ENCODE measurements around the gene KRTAP10-2. TPM values are rescaled to one million over a fixed set of nuclear protein-coding genes. Genes with fewer than 3 reads are reported as not detected.

KRTAP10-2 gene
- total RNA-seq, 1 donor from 2014 or later, result not detected

DNA sequence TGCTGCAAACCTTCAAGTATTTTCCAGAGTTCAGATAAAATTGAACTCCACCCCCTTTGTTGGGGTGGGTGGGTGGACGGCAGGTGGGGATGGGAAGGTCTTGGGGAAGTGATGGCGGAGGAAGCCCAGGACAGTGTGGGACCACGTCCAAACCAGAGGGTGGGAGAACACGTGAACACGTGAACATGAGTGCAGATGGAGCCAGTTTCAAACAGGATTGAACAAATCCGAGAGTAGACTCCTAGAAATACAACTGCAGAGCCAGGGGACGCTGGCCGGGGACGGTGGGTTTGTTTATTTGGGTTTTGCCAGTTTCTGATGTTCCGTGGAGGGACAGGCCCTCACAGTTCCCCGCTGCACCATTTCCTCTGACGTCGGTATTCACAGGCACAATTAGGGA, 2.9 kb downstream of the KRTAP10-2 start:
- H3K36me3 Mint-ChIP-seq (ENCODE audit: low read depth), result peaks cover 8% of the 10 kb centered on the region
- H3K27ac Mint-ChIP-seq, result no peak overlapping the region
- TF ChIP-seq, protein P1, sequence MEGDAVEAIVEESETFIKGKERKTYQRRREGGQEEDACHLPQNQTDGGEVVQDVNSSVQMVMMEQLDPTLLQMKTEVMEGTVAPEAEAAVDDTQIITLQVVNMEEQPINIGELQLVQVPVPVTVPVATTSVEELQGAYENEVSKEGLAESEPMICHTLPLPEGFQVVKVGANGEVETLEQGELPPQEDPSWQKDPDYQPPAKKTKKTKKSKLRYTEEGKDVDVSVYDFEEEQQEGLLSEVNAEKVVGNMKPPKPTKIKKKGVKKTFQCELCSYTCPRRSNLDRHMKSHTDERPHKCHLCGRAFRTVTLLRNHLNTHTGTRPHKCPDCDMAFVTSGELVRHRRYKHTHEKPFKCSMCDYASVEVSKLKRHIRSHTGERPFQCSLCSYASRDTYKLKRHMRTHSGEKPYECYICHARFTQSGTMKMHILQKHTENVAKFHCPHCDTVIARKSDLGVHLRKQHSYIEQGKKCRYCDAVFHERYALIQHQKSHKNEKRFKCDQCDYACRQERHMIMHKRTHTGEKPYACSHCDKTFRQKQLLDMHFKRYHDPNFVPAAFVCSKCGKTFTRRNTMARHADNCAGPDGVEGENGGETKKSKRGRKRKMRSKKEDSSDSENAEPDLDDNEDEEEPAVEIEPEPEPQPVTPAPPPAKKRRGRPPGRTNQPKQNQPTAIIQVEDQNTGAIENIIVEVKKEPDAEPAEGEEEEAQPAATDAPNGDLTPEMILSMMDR (IDR thresholded peaks at IDR 0.05), result no peak
- intact Hi-C loops (cut with micrococcal nuclease), result no loop called here
- peaks cover 33% of the 10 kb centered on the region for H3K27me3 Mint-ChIP-seq
- DNase-seq, result no peak
- peaks cover 17% of the 10 kb centered on the region for H3K9me3 Mint-ChIP-seq
- H3K4me1 Mint-ChIP-seq, result peaks cover 8% of the 10 kb centered on the region
- ChIA-PET POLR2A (interaction anchor here (0.5 kb wide), 1 partner anchor 1326 kb away, joined by 4 read pairs; no protein-coding TSS in a partner anchor), CTCF (no interaction called here)
- no peak for ATAC-seq (ENCODE audit: low read depth)
- H3K4me3 Mint-ChIP-seq, result no peak overlapping the region

DNA sequence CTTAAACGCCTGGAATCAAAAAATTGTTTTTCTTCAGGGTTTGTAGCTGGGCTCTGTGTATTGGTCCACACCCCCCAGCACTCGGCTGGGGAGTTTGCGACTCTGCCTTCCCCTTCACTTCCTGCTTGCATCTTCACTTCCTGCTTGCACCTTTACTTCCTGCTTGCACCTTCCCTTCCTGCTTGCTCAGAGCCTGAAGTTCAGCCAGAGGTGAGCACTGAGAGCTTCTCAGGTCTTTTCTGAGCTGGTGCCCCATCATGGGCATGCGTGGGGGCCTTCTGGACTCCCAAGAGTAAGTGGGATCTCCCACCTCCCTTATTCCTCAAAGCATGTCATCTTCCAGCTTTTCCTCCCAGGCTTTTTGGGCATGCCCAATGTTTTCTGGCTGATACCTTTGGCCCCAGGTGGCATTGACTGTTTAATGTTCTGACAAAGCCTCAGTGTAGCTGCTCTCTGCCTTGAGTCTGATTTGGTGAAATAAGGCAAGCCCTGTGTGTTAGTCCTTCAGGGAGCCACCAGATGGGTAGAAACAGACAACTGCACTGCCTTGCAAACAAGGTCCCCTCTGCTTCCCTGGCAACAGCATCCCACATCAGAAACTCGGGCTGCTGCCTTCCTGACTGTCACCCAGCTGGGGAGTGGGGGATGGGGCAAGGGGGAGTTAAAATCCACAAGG, 3.5 kb downstream of the KRTAP10-2 start:
- Mint-ChIP-seq H3K36me3 (ENCODE audit: low read depth) (peaks cover 8% of the 10 kb centered on the region), H3K27ac (no peak overlapping the region), H3K9me3 (peaks cover 17% of the 10 kb centered on the region), H3K4me1 (peaks cover 8% of the 10 kb centered on the region), H3K27me3 (peaks cover 28% of the 10 kb centered on the region), H3K4me3 (peak overlapping the region; percentile 33)
- ATAC-seq (ENCODE audit: low read depth) (no peak), DNase-seq (no peak)
- intact Hi-C loops (cut with micrococcal nuclease), result no loop called here
- ChIA-PET CTCF (no interaction called here), POLR2A (interaction anchor here (0.5 kb wide), 1 partner anchor 1326 kb away, joined by 4 read pairs; no protein-coding TSS in a partner anchor)
- TF ChIP-seq, protein P1 (IDR thresholded peaks at IDR 0.05), result no peak

DNA sequence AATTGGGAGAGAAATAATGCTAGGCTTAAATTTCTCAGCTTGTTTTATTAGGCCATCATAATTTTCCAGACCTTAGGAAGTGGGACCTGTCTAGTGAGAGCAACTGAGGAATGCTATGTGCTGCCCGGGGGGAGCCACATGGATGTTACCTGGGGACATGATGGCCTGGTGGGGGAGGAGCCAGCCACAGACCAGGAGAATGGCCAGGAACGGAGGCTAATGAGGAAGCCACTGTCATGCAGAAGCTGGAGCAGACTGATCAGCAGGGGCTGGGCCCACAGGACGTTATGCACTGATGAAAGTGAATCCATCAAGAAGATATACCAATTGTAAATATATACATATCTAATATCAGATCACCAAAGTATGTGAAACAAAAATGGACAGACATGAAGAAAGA, 6.7 kb downstream of the KRTAP10-2 start:
- no peak overlapping the region for H3K4me3 Mint-ChIP-seq
- no peak overlapping the region for H3K27ac Mint-ChIP-seq
- POLR2A ChIA-PET, result no interaction called here
- H3K9me3 Mint-ChIP-seq, result peaks cover 17% of the 10 kb centered on the region
- TF ChIP-seq, protein P1 (IDR thresholded peaks at IDR 0.05), result no peak
- no peak for DNase-seq
- H3K27me3 Mint-ChIP-seq, result peaks cover 15% of the 10 kb centered on the region
- ATAC-seq (ENCODE audit: low read depth), result no peak
- peaks cover 8% of the 10 kb centered on the region for H3K4me1 Mint-ChIP-seq
- CTCF ChIA-PET, result no interaction called here
- H3K36me3 Mint-ChIP-seq (ENCODE audit: low read depth), result peaks cover 8% of the 10 kb centered on the region
- intact Hi-C loops (cut with micrococcal nuclease), result no loop called here

DNA sequence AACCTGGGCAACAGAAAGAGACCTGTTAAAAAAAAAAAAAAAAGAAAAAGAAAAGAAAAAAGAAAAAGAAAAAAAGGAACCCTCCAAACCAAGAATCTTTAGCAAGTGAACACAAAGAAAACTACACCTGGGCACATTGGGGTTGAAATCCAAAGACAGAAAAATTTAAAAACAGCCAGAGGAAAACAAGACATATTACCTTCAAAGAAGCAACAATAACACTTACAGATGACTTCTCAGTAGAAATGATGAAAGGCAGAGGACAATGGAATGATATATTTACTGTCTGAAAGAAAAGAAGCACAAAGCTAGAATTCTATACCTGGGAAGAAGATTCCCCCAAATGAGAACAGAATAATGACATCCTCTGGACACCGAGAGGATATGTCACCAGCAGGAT, 8.6 kb downstream of the KRTAP10-2 start:
- H3K27me3 Mint-ChIP-seq, result peaks cover 8% of the 10 kb centered on the region
- TF ChIP-seq, protein P1 (IDR thresholded peaks at IDR 0.05), result no peak
- POLR2A ChIA-PET, result no interaction called here
- H3K36me3 Mint-ChIP-seq (ENCODE audit: low read depth), result peaks cover 6% of the 10 kb centered on the region
- intact Hi-C loops (cut with micrococcal nuclease), result no loop called here
- no peak for ATAC-seq (ENCODE audit: low read depth)
- H3K4me1 Mint-ChIP-seq, result peaks cover 6% of the 10 kb centered on the region
- no peak overlapping the region for H3K4me3 Mint-ChIP-seq
- H3K27ac Mint-ChIP-seq, result no peak overlapping the region
- peaks cover 15% of the 10 kb centered on the region for H3K9me3 Mint-ChIP-seq
- no peak for DNase-seq
- CTCF ChIA-PET, result no interaction called here

DNA sequence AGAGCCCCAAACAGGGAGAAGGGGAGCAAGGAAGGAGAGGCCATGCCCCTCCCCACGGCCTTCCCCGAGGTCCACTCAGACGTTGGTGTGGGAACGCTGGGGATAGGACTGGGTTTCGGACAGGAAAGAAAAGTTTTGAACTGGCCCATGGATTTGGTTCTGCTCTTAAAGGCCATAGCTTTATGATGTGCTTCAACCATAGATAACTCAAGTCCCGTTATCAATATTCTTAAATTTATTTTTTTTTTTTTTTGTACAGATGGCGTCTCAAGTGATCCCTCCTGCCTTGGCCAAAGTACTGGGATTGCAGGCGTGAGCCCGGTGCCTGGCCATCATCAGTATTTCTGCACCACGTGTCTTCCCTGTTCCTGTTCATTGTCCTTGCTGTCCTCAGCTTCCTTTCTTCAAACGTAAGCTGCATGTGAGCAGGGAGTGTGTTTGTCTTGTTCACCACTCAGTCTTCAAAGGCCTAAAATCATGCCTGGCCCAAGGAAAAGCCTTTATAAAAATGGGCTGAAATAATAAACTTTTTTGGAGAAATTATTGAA, 10.5 kb downstream of the KRTAP10-2 start:
- TF ChIP-seq, protein P1 (IDR thresholded peaks at IDR 0.05), result no peak
- ChIA-PET POLR2A (no interaction called here), CTCF (no interaction called here)
- H3K4me1 Mint-ChIP-seq, result no peaks in the 10 kb centered on the region
- H3K4me3 Mint-ChIP-seq, result no peak overlapping the region
- no peaks in the 10 kb centered on the region for H3K36me3 Mint-ChIP-seq (ENCODE audit: low read depth)
- intact Hi-C loops (cut with micrococcal nuclease), result no loop called here
- peaks cover 5% of the 10 kb centered on the region for H3K9me3 Mint-ChIP-seq
- no peak overlapping the region for H3K27ac Mint-ChIP-seq
- DNase-seq, result no peak
- peaks cover 8% of the 10 kb centered on the region for H3K27me3 Mint-ChIP-seq
- ATAC-seq (ENCODE audit: low read depth), result no peak
